Measurements from ENCODE around the gene C2orf81.

GRCh38 chr2:74436111-74436805 is 14.8 kb upstream of the C2orf81 start:
- TF ChIP-seq POLR2AphosphoS5 (IDR thresholded peaks at IDR 0.05; ENCODE audit: low read depth, low read length), result no peak
- no peak for TF ChIP-seq EZH2phosphoT487 (IDR thresholded peaks at IDR 0.05; ENCODE audit: borderline replicate concordance, low read depth)
- no peak for TF ChIP-seq NFIC (IDR thresholded peaks at IDR 0.05; ENCODE audit: borderline replicate concordance)
- TF ChIP-seq RXRA (IDR thresholded peaks at IDR 0.05; ENCODE audit: borderline replicate concordance, low read depth), result no peak
- TF ChIP-seq EP300 (IDR thresholded peaks at IDR 0.05; ENCODE audit: borderline replicate concordance in 1 of 2, low read depth in 1 of 2, low read length in 1 of 2), result no peak
- TF ChIP-seq, protein P1, sequence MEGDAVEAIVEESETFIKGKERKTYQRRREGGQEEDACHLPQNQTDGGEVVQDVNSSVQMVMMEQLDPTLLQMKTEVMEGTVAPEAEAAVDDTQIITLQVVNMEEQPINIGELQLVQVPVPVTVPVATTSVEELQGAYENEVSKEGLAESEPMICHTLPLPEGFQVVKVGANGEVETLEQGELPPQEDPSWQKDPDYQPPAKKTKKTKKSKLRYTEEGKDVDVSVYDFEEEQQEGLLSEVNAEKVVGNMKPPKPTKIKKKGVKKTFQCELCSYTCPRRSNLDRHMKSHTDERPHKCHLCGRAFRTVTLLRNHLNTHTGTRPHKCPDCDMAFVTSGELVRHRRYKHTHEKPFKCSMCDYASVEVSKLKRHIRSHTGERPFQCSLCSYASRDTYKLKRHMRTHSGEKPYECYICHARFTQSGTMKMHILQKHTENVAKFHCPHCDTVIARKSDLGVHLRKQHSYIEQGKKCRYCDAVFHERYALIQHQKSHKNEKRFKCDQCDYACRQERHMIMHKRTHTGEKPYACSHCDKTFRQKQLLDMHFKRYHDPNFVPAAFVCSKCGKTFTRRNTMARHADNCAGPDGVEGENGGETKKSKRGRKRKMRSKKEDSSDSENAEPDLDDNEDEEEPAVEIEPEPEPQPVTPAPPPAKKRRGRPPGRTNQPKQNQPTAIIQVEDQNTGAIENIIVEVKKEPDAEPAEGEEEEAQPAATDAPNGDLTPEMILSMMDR (IDR thresholded peaks at IDR 0.05), result no peak
- TF ChIP-seq ZBTB33 (IDR thresholded peaks at IDR 0.05; ENCODE audit: borderline replicate concordance, low read depth), result no peak
- TF ChIP-seq YY1 (IDR thresholded peaks at IDR 0.05; ENCODE audit: low read depth), result no peak
- no peak for TF ChIP-seq FOXM1 (IDR thresholded peaks at IDR 0.05; ENCODE audit: low read depth)
- TF ChIP-seq, protein P2, sequence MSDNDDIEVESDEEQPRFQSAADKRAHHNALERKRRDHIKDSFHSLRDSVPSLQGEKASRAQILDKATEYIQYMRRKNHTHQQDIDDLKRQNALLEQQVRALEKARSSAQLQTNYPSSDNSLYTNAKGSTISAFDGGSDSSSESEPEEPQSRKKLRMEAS (IDR thresholded peaks at IDR 0.05; ENCODE audit: low read depth), result no peak
- no peak for TF ChIP-seq TAF1 (IDR thresholded peaks at IDR 0.05; ENCODE audit: borderline replicate concordance, low read depth, low read length)
- TF ChIP-seq, protein P3, sequence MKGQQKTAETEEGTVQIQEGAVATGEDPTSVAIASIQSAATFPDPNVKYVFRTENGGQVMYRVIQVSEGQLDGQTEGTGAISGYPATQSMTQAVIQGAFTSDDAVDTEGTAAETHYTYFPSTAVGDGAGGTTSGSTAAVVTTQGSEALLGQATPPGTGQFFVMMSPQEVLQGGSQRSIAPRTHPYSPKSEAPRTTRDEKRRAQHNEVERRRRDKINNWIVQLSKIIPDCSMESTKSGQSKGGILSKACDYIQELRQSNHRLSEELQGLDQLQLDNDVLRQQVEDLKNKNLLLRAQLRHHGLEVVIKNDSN (IDR thresholded peaks at IDR 0.05; ENCODE audit: borderline replicate concordance, low read depth), result no peak
- TF ChIP-seq USF2 (IDR thresholded peaks at IDR 0.05; ENCODE audit: borderline replicate concordance, low read depth, low read length), result no peak
